ENCODE measurements around the gene L1CAM. TPM values are rescaled to one million over a fixed set of nuclear protein-coding genes. Genes with fewer than 3 reads are reported as not detected.

L1CAM gene
- total and polyA plus RNA-seq, 2 of the 8 experiments (the other 6 are each of a cell fraction or from before 2014, with no cell fraction given) = 11.0 to 43.0 TPM

- TF ChIP-seq EP300 (IDR thresholded peaks at IDR 0.05; ENCODE audit: borderline replicate concordance in 1 of 2, low read depth in 2 of 2, low read length in 2 of 2) (no peak), NANOG (IDR thresholded peaks at IDR 0.05; ENCODE audit: insufficient read depth, low read depth, low read length, poor library complexity, severe bottlenecking) (no peak), KDM5A (IDR thresholded peaks at IDR 0.05; ENCODE audit: low read length) (no peak), RNF2 (IDR thresholded peaks at IDR 0.05; ENCODE audit: borderline replicate concordance, low read depth, low read length, missing control alignments, poor library complexity, severe bottlenecking) (no peak)
- TF ChIP-seq, protein P1, sequence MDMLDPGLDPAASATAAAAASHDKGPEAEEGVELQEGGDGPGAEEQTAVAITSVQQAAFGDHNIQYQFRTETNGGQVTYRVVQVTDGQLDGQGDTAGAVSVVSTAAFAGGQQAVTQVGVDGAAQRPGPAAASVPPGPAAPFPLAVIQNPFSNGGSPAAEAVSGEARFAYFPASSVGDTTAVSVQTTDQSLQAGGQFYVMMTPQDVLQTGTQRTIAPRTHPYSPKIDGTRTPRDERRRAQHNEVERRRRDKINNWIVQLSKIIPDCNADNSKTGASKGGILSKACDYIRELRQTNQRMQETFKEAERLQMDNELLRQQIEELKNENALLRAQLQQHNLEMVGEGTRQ (IDR thresholded peaks at IDR 0.05; ENCODE audit: low read length) = no peak
These were observed 1.4 kb downstream of the L1CAM start (continued) for GRCh38 chrX:153884590-153884989.
